HEK293 (cell line): Measurements from ENCODE around the gene CBX2.
A peak's percentile ranks its signal among the peaks of the same experiment; 100 is the strongest.

Experiments used
- BCL6B ChIP-seq: fragments of 450-650 bp; formaldehyde crosslinking; IDR thresholded peaks from 2 replicates; pipeline ENCODE4 v1.5.1; 2017; ENCODE audit warnings: missing biosample characterization, missing genetic modification characterization
- GLI4 ChIP-seq: fragments of 450-650 bp; formaldehyde crosslinking; IDR thresholded peaks from 2 replicates; pipeline ENCODE4 v1.5.1; 2016; ENCODE audit warnings: missing biosample characterization, missing genetic modification characterization
- HOXA7 ChIP-seq: sonication (generic); formaldehyde crosslinking; IDR thresholded peaks from 2 replicates; pipeline ENCODE4 v1.8.1; 2022; ENCODE audit warnings: missing genetic modification reagents, borderline replicate concordance
- HOXD13 ChIP-seq: sonication (generic); formaldehyde crosslinking; IDR thresholded peaks from 2 replicates; pipeline ENCODE4 v1.8.0; 2022; ENCODE audit warnings: missing genetic modification reagents, borderline replicate concordance
- KLF10 ChIP-seq: fragments of 450-650 bp; IDR thresholded peaks from 2 replicates; pipeline ENCODE4 v1.5.1; 2018; ENCODE audit warnings: missing biosample characterization, mild to moderate bottlenecking, missing genetic modification characterization
- MYNN ChIP-seq: fragments of 450-650 bp; formaldehyde crosslinking; IDR thresholded peaks from 2 replicates; pipeline ENCODE4 v1.5.1; 2016; ENCODE audit warnings: missing biosample characterization, missing genetic modification characterization, borderline replicate concordance
- SALL2 ChIP-seq: fragments of 450-650 bp; formaldehyde crosslinking; IDR thresholded peaks from 2 replicates; pipeline ENCODE4 v1.5.0; 2017; ENCODE audit warnings: missing biosample characterization, mild to moderate bottlenecking, missing genetic modification characterization, borderline replicate concordance
- SCRT1 ChIP-seq: fragments of 450-650 bp; formaldehyde crosslinking; IDR thresholded peaks from 2 replicates; pipeline ENCODE4 v1.5.1; 2016; ENCODE audit warnings: missing biosample characterization, missing genetic modification characterization, borderline replicate concordance
- SP3 ChIP-seq: fragments of 450-650 bp; formaldehyde crosslinking; IDR thresholded peaks from 2 replicates; pipeline ENCODE4 v1.5.1; 2016; ENCODE audit warnings: missing biosample characterization, missing genetic modification characterization
- WT1 ChIP-seq: fragments of 450-650 bp; formaldehyde crosslinking; IDR thresholded peaks from 2 replicates; pipeline ENCODE4 v1.5.1; 2016; ENCODE audit warnings: missing biosample characterization, missing genetic modification characterization
- ZBTB8A ChIP-seq: fragments of 450-650 bp; formaldehyde crosslinking; IDR thresholded peaks from 2 replicates; pipeline ENCODE4 v1.5.1; 2016; ENCODE audit warnings: missing biosample characterization, missing genetic modification characterization
- ZFHX2 ChIP-seq: fragments of 450-650 bp; formaldehyde crosslinking; conservative IDR thresholded peaks from 2 replicates; pipeline ENCODE4 v1.5.1; 2016; ENCODE audit warnings: missing biosample characterization, missing genetic modification characterization
- ZFP41 ChIP-seq: fragments of 450-650 bp; formaldehyde crosslinking; IDR thresholded peaks from 2 replicates; pipeline ENCODE4 v1.5.1; 2016; ENCODE audit warnings: missing biosample characterization, missing genetic modification characterization, borderline replicate concordance
- ZIC2 ChIP-seq: fragments of 450-650 bp; formaldehyde crosslinking; IDR thresholded peaks from 2 replicates; pipeline ENCODE4 v1.5.1; 2016; ENCODE audit warnings: missing biosample characterization, missing genetic modification characterization
- ZNF132 ChIP-seq: fragments of 450-650 bp; formaldehyde crosslinking; IDR thresholded peaks from 2 replicates; pipeline ENCODE4 v1.5.1; 2017; ENCODE audit warnings: missing biosample characterization, missing genetic modification characterization, borderline replicate concordance
- ZNF221 ChIP-seq: fragments of 450-650 bp; formaldehyde crosslinking; IDR thresholded peaks from 2 replicates; pipeline ENCODE4 v1.5.1; 2017; ENCODE audit warnings: missing biosample characterization, missing genetic modification characterization, borderline replicate concordance
- ZNF24 ChIP-seq: fragments of 450-650 bp; formaldehyde crosslinking; IDR thresholded peaks from 2 replicates; pipeline ENCODE4 v1.5.1; 2016; ENCODE audit warnings: missing biosample characterization, missing genetic modification characterization
- ZNF350 ChIP-seq: fragments of 450-650 bp; formaldehyde crosslinking; IDR thresholded peaks from 2 replicates; pipeline ENCODE4 v1.5.0; 2017; ENCODE audit warnings: missing biosample characterization, mild to moderate bottlenecking, missing genetic modification characterization
- ZNF354C ChIP-seq: fragments of 450-650 bp; formaldehyde crosslinking; IDR thresholded peaks from 2 replicates; pipeline ENCODE4 v1.5.1; 2016; ENCODE audit warnings: missing biosample characterization, missing genetic modification characterization, low read depth, borderline replicate concordance
- ZNF398 ChIP-seq: fragments of 450-650 bp; formaldehyde crosslinking; IDR thresholded peaks from 2 replicates; pipeline ENCODE4 v1.5.1; 2017; ENCODE audit warnings: missing biosample characterization, missing genetic modification characterization
- ZNF416 ChIP-seq: fragments of 450-650 bp; formaldehyde crosslinking; IDR thresholded peaks from 2 replicates; pipeline ENCODE4 v1.5.1; 2016; ENCODE audit warnings: missing biosample characterization, missing genetic modification characterization
- ZNF423 ChIP-seq: fragments of 450-650 bp; formaldehyde crosslinking; IDR thresholded peaks from 2 replicates; pipeline ENCODE4 v1.5.1; 2016; ENCODE audit warnings: missing biosample characterization, missing genetic modification characterization
- ZNF433 ChIP-seq: fragments of 450-650 bp; formaldehyde crosslinking; IDR thresholded peaks from 2 replicates; pipeline ENCODE4 v1.5.1; 2016; ENCODE audit warnings: missing biosample characterization, missing genetic modification characterization, low read depth
- ZNF473 ChIP-seq: fragments of 450-650 bp; formaldehyde crosslinking; IDR thresholded peaks from 2 replicates; pipeline ENCODE4 v1.5.1; 2017; ENCODE audit warnings: missing biosample characterization, missing genetic modification characterization
- ZNF518A ChIP-seq: fragments of 450-650 bp; formaldehyde crosslinking; conservative IDR thresholded peaks from 2 replicates; pipeline ENCODE4 v1.5.1; 2016; ENCODE audit warnings: low read depth, missing biosample characterization, missing genetic modification characterization
- ZNF585B ChIP-seq: fragments of 450-650 bp; formaldehyde crosslinking; IDR thresholded peaks from 2 replicates; pipeline ENCODE4 v1.5.1; 2016; ENCODE audit warnings: missing biosample characterization, missing genetic modification characterization
- ZNF610 ChIP-seq: fragments of 450-650 bp; formaldehyde crosslinking; IDR thresholded peaks from 2 replicates; pipeline ENCODE4 v1.5.1; 2016; ENCODE audit warnings: missing biosample characterization, missing genetic modification characterization, borderline replicate concordance
- ZNF624 ChIP-seq: fragments of 450-650 bp; formaldehyde crosslinking; IDR thresholded peaks from 2 replicates; pipeline ENCODE4 v1.5.1; 2017; ENCODE audit warnings: missing biosample characterization, missing genetic modification characterization
- ZNF645 ChIP-seq: fragments of 450-650 bp; formaldehyde crosslinking; IDR thresholded peaks from 2 replicates; pipeline ENCODE4; 2016; ENCODE audit warnings: missing biosample characterization, missing genetic modification characterization
- ZNF664 ChIP-seq: fragments of 450-650 bp; formaldehyde crosslinking; IDR thresholded peaks from 2 replicates; pipeline ENCODE4 v1.5.1; 2016; ENCODE audit warnings: missing biosample characterization, missing genetic modification characterization
- ZNF76 ChIP-seq: fragments of 450-650 bp; formaldehyde crosslinking; IDR thresholded peaks from 2 replicates; pipeline ENCODE4; 2016; ENCODE audit warnings: low read depth, missing biosample characterization, missing genetic modification characterization, borderline replicate concordance
- ZNF837 ChIP-seq: fragments of 450-650 bp; formaldehyde crosslinking; IDR thresholded peaks from 2 replicates; pipeline ENCODE4 v1.5.1; 2016; ENCODE audit warnings: missing biosample characterization, missing genetic modification characterization

The CBX2 gene

GRCh38 chr17:79741751-79742588, 36.0 kb upstream of the CBX2 start (continued):
- TF ChIP-seq ZNF518A (tag by site-specific recombination) (no peak), ZNF76 (peak; percentile 59; the same call in 1 of the 2 replicates), ZNF398 (tag by site-specific recombination) (no peak), ZNF664 (tag by site-specific recombination) (no peak), ZNF350 (tag by site-specific recombination) (no peak), HOXD13 (CRISPR knock-in tag) (no peak), SCRT1 (tag by site-specific recombination) (no peak), ZNF24 (tag by site-specific recombination) (no peak), SALL2 (no peak), ZNF610 (tag by site-specific recombination) (0 out of 2 replicates have a peak, but pooled peaks have one; percentile 12), ZIC2 (tag by site-specific recombination) (peak; percentile 77), HOXA7 (CRISPR knock-in tag) (no peak), ZFP41 (no peak), WT1 (tag by site-specific recombination) (no peak; the same call in 1 of the 2 replicates), ZBTB8A (tag by site-specific recombination) (peak; percentile 26; the same call in 1 of the 2 replicates), ZNF837 (no peak), ZNF416 (no peak), ZNF624 (tag by site-specific recombination) (no peak), ZNF423 (tag by site-specific recombination) (0 out of 2 replicates have a peak, but pooled peaks have one; percentile 19), ZNF433 (tag by site-specific recombination) (no peak), ZNF132 (tag by site-specific recombination) (no peak), GLI4 (tag by site-specific recombination) (no peak), ZNF645 (tag by site-specific recombination) (no peak), MYNN (tag by site-specific recombination) (no peak), KLF10 (tag by site-specific recombination) (no peak; the same call in 1 of the 2 replicates), ZFHX2 (tag by site-specific recombination) (no peak), SP3 (peak; percentile 58), ZNF354C (tag by site-specific recombination) (no peak), ZNF473 (no peak), BCL6B (tag by site-specific recombination) (no peak), ZNF585B (no peak), ZNF221 (tag by site-specific recombination) (no peak)
